ENCODE measurements around the gene EXOC4.
A peak's percentile ranks its signal among the peaks of the same experiment; 100 is the strongest.
"Not testable (repeated sequence)": the region's sequence is repeated elsewhere in the genome, so short reads cannot be mapped to it uniquely, and the experiment has no call there.

EXOC4 gene

GRCh38 chr7:133275446-133276095, 22.7 kb downstream of the EXOC4 start:
- Histone ChIP-seq H3K56ac (ENCODE audit: low read length) (no peak overlapping the region), H3K9ac (ENCODE audit: low read length) (no peak overlapping the region), H3K4me3 (ENCODE audit: low read length) (no peak overlapping the region), H4K5ac (ENCODE audit: low read length) (no peak overlapping the region), H3K79me2 (ENCODE audit: control insufficient read depth, insufficient read depth, low read length) (peaks cover 3% of the 10 kb centered on the region), H3K18ac (ENCODE audit: low read length) (no peak overlapping the region), H3K27ac (ENCODE audit: low read depth, low read length) (no peak overlapping the region), H4K8ac (ENCODE audit: low read depth, low read length) (no peak overlapping the region), H2BK5ac (ENCODE audit: low read length) (no peak overlapping the region), H3K23ac (ENCODE audit: low read length) (no peak overlapping the region), H3K27me3 (ENCODE audit: insufficient read depth, low read length, poor library complexity) (no peaks in the 10 kb centered on the region), H2BK120ac (ENCODE audit: low read depth, low read length) (no peak overlapping the region), H3K4ac (ENCODE audit: low read depth, low read length) (no peak overlapping the region), H2BK15ac (replicated peaks; ENCODE audit: low read depth) (no peak overlapping the region), H3K79me1 (ENCODE audit: low read length) (peaks cover 1% of the 10 kb centered on the region), H2AK5ac (ENCODE audit: low read length) (no peak overlapping the region), H3K4me1 (ENCODE audit: control insufficient read depth, low read depth, low read length) (no peaks in the 10 kb centered on the region), H3K36me3 (ENCODE audit: control insufficient read depth, insufficient read depth, low read length) (no peaks in the 10 kb centered on the region), H3K4me2 (ENCODE audit: low read length) (no peak overlapping the region)
- no CpG with 5 or more reads among the region's 3 CpGs for WGBS (ENCODE audit: extremely low coverage, insufficient coverage, low lambda C conversion rate)
- DNase-seq: no peak

GRCh38 chr7:133278975-133279374, 26.1 kb downstream of the EXOC4 start:
- not testable (repeated sequence) for H4K5ac ChIP-seq (ENCODE audit: low read length); H3K9ac ChIP-seq (ENCODE audit: low read length); H3K4me3 ChIP-seq (ENCODE audit: low read length); H3K79me2 ChIP-seq (ENCODE audit: control insufficient read depth, insufficient read depth, low read length); H4K8ac ChIP-seq (ENCODE audit: low read depth, low read length); H2AK5ac ChIP-seq (ENCODE audit: low read length); H3K36me3 ChIP-seq (ENCODE audit: control insufficient read depth, insufficient read depth, low read length); H3K79me1 ChIP-seq (ENCODE audit: low read length); H3K18ac ChIP-seq (ENCODE audit: low read length); H3K4ac ChIP-seq (ENCODE audit: low read depth, low read length); H3K4me2 ChIP-seq (ENCODE audit: low read length); H2BK15ac ChIP-seq (replicated peaks; ENCODE audit: low read depth); H3K23ac ChIP-seq (ENCODE audit: low read length); DNase-seq; H3K56ac ChIP-seq (ENCODE audit: low read length); H2BK5ac ChIP-seq (ENCODE audit: low read length); H2BK120ac ChIP-seq (ENCODE audit: low read depth, low read length); H3K27ac ChIP-seq (ENCODE audit: low read depth, low read length); H3K4me1 ChIP-seq (ENCODE audit: control insufficient read depth, low read depth, low read length); H3K27me3 ChIP-seq (ENCODE audit: insufficient read depth, low read length, poor library complexity)
- WGBS (ENCODE audit: extremely low coverage, insufficient coverage, low lambda C conversion rate): no CpG with 5 or more reads among the region's 3 CpGs

- no peak overlapping the region for H3K18ac ChIP-seq (ENCODE audit: low read length)
- no peak overlapping the region for H3K4ac ChIP-seq (ENCODE audit: low read depth, low read length)
- H3K9ac ChIP-seq (ENCODE audit: low read length): no peak overlapping the region
- no peak overlapping the region for H2BK5ac ChIP-seq (ENCODE audit: low read length)
- H3K27me3 ChIP-seq (ENCODE audit: insufficient read depth, low read length, poor library complexity): no peaks in the 10 kb centered on the region
- no peak overlapping the region for H3K23ac ChIP-seq (ENCODE audit: low read length)
- no peak overlapping the region for H3K4me3 ChIP-seq (ENCODE audit: low read length)
- no peaks in the 10 kb centered on the region for H3K79me2 ChIP-seq (ENCODE audit: control insufficient read depth, insufficient read depth, low read length)
- H2BK120ac ChIP-seq (ENCODE audit: low read depth, low read length): no peak overlapping the region
- no peak overlapping the region for H3K27ac ChIP-seq (ENCODE audit: low read depth, low read length)
- no peaks in the 10 kb centered on the region for H3K36me3 ChIP-seq (ENCODE audit: control insufficient read depth, insufficient read depth, low read length)
- H2AK5ac ChIP-seq (ENCODE audit: low read length): no peak overlapping the region
- H3K56ac ChIP-seq (ENCODE audit: low read length): no peak overlapping the region
- H3K4me2 ChIP-seq (ENCODE audit: low read length): no peak overlapping the region
- no peak overlapping the region for H2BK15ac ChIP-seq (replicated peaks; ENCODE audit: low read depth)
- no peaks in the 10 kb centered on the region for H3K4me1 ChIP-seq (ENCODE audit: control insufficient read depth, low read depth, low read length)
- peaks cover 3% of the 10 kb centered on the region for H3K79me1 ChIP-seq (ENCODE audit: low read length)
- WGBS (ENCODE audit: extremely low coverage, insufficient coverage, low lambda C conversion rate): no CpG with 5 or more reads among the region's 1 CpG
- no peak overlapping the region for H4K5ac ChIP-seq (ENCODE audit: low read length)
- peak; percentile 5 for DNase-seq
- H4K8ac ChIP-seq (ENCODE audit: low read depth, low read length): no peak overlapping the region
These were observed 29.2 kb downstream of the EXOC4 start for GRCh38 chr7:133282094-133282493.

- Histone ChIP-seq H3K36me3 (ENCODE audit: control insufficient read depth, insufficient read depth, low read length) (no peaks in the 10 kb centered on the region), H3K27ac (ENCODE audit: low read depth, low read length) (no peak overlapping the region), H3K23ac (ENCODE audit: low read length) (no peak overlapping the region), H3K27me3 (ENCODE audit: insufficient read depth, low read length, poor library complexity) (no peaks in the 10 kb centered on the region), H3K4me3 (ENCODE audit: low read length) (no peak overlapping the region), H3K79me1 (ENCODE audit: low read length) (peaks cover 3% of the 10 kb centered on the region), H3K56ac (ENCODE audit: low read length) (no peak overlapping the region), H3K79me2 (ENCODE audit: control insufficient read depth, insufficient read depth, low read length) (no peaks in the 10 kb centered on the region), H3K9ac (ENCODE audit: low read length) (no peak overlapping the region), H3K18ac (ENCODE audit: low read length) (no peak overlapping the region), H4K8ac (ENCODE audit: low read depth, low read length) (no peak overlapping the region), H3K4me2 (ENCODE audit: low read length) (no peak overlapping the region), H2AK5ac (ENCODE audit: low read length) (no peak overlapping the region), H4K5ac (ENCODE audit: low read length) (no peak overlapping the region), H3K4ac (ENCODE audit: low read depth, low read length) (no peak overlapping the region), H2BK5ac (ENCODE audit: low read length) (no peak overlapping the region), H2BK15ac (replicated peaks; ENCODE audit: low read depth) (no peak overlapping the region), H2BK120ac (ENCODE audit: low read depth, low read length) (no peak overlapping the region), H3K4me1 (ENCODE audit: control insufficient read depth, low read depth, low read length) (no peaks in the 10 kb centered on the region)
- no peak for DNase-seq
- WGBS (ENCODE audit: extremely low coverage, insufficient coverage, low lambda C conversion rate): no CpG with 5 or more reads among the region's 2 CpGs
These were observed 31.2 kb downstream of the EXOC4 start for GRCh38 chr7:133284092-133284491.

- H2BK5ac ChIP-seq (ENCODE audit: low read length): no peak overlapping the region
- no CpG with 5 or more reads among the region's 1 CpG for WGBS (ENCODE audit: extremely low coverage, insufficient coverage, low lambda C conversion rate)
These were observed 36.1 kb downstream of the EXOC4 start for GRCh38 chr7:133288970-133289369.

GRCh38 chr7:133290041-133290440, 37.2 kb downstream of the EXOC4 start:
- no peak overlapping the region for H4K5ac ChIP-seq (ENCODE audit: low read length)
- H3K4me2 ChIP-seq (ENCODE audit: low read length): no peak overlapping the region
- no peak for DNase-seq
- H4K8ac ChIP-seq (ENCODE audit: low read depth, low read length): no peak overlapping the region
- no peak overlapping the region for H3K4ac ChIP-seq (ENCODE audit: low read depth, low read length)
- H3K27ac ChIP-seq (ENCODE audit: low read depth, low read length): no peak overlapping the region
- H3K27me3 ChIP-seq (ENCODE audit: insufficient read depth, low read length, poor library complexity): no peaks in the 10 kb centered on the region
- H3K79me1 ChIP-seq (ENCODE audit: low read length): no peaks in the 10 kb centered on the region
- no peaks in the 10 kb centered on the region for H3K79me2 ChIP-seq (ENCODE audit: control insufficient read depth, insufficient read depth, low read length)
- H3K36me3 ChIP-seq (ENCODE audit: control insufficient read depth, insufficient read depth, low read length): no peaks in the 10 kb centered on the region
- no peak overlapping the region for H3K4me3 ChIP-seq (ENCODE audit: low read length)
- H2BK15ac ChIP-seq (replicated peaks; ENCODE audit: low read depth): no peak overlapping the region
- H3K4me1 ChIP-seq (ENCODE audit: control insufficient read depth, low read depth, low read length): no peaks in the 10 kb centered on the region
- no peak overlapping the region for H2BK120ac ChIP-seq (ENCODE audit: low read depth, low read length)
- no peak overlapping the region for H3K23ac ChIP-seq (ENCODE audit: low read length)
- H2AK5ac ChIP-seq (ENCODE audit: low read length): no peak overlapping the region
- H3K18ac ChIP-seq (ENCODE audit: low read length): no peak overlapping the region
- H3K9ac ChIP-seq (ENCODE audit: low read length): no peak overlapping the region
- H3K56ac ChIP-seq (ENCODE audit: low read length): no peak overlapping the region
- WGBS (ENCODE audit: extremely low coverage, insufficient coverage, low lambda C conversion rate): no CpG with 5 or more reads among the region's 1 CpG
- H2BK5ac ChIP-seq (ENCODE audit: low read length): no peak overlapping the region

More at GRCh38 chr7:133288970-133289369, 36.1 kb downstream of the EXOC4 start:
- H3K4me3 ChIP-seq (ENCODE audit: low read length): no peak overlapping the region
- no peak overlapping the region for H3K27ac ChIP-seq (ENCODE audit: low read depth, low read length)
- H2AK5ac ChIP-seq (ENCODE audit: low read length): no peak overlapping the region
- H2BK120ac ChIP-seq (ENCODE audit: low read depth, low read length): no peak overlapping the region
- H3K56ac ChIP-seq (ENCODE audit: low read length): no peak overlapping the region
- no peak overlapping the region for H3K18ac ChIP-seq (ENCODE audit: low read length)
- H4K5ac ChIP-seq (ENCODE audit: low read length): no peak overlapping the region
- H4K8ac ChIP-seq (ENCODE audit: low read depth, low read length): no peak overlapping the region
- H3K79me1 ChIP-seq (ENCODE audit: low read length): peaks cover 1% of the 10 kb centered on the region
- no peak overlapping the region for H3K9ac ChIP-seq (ENCODE audit: low read length)
- no peak overlapping the region for H2BK15ac ChIP-seq (replicated peaks; ENCODE audit: low read depth)
- DNase-seq: no peak
- no peaks in the 10 kb centered on the region for H3K36me3 ChIP-seq (ENCODE audit: control insufficient read depth, insufficient read depth, low read length)
- no peaks in the 10 kb centered on the region for H3K79me2 ChIP-seq (ENCODE audit: control insufficient read depth, insufficient read depth, low read length)
- H3K4me2 ChIP-seq (ENCODE audit: low read length): no peak overlapping the region
- no peaks in the 10 kb centered on the region for H3K4me1 ChIP-seq (ENCODE audit: control insufficient read depth, low read depth, low read length)
- no peaks in the 10 kb centered on the region for H3K27me3 ChIP-seq (ENCODE audit: insufficient read depth, low read length, poor library complexity)
- H3K4ac ChIP-seq (ENCODE audit: low read depth, low read length): no peak overlapping the region
- H3K23ac ChIP-seq (ENCODE audit: low read length): no peak overlapping the region
